K562 (cell line): ENCODE data around the gene LRRC8A. TPM values are rescaled to one million over a fixed set of nuclear protein-coding genes. Genes with fewer than 3 reads are reported as not detected.

Experiments used
- CCNT2 ChIP-seq: IDR thresholded peaks from 2 replicates; pipeline ENCODE4 v1.6.1; 2011; ENCODE audit warnings: borderline replicate concordance, low read depth, mild to moderate bottlenecking, moderate library complexity, mixed read lengths, low read length; ENCODE audit not compliant: insufficient read length; ENCODE audit errors: extremely low read depth
- E2F6 ChIP-seq, 2 experiments: IDR thresholded peaks; 2 replicates each; pipeline ENCODE4 v1.6.1; 2011; ENCODE audit warnings: borderline replicate concordance in 1 of 2, control low read depth in 1 of 2, low read depth in 1 of 2, low read length in 1 of 2, mild to moderate bottlenecking in 1 of 2, mixed read lengths in 1 of 2, moderate library complexity in 1 of 2; ENCODE audit not compliant: insufficient read depth in 1 of 2, insufficient read length in 1 of 2, poor library complexity in 1 of 2, severe bottlenecking in 1 of 2; ENCODE audit errors: extremely low read depth in 1 of 2
- GATAD2B ChIP-seq: fragments of 450-650 bp; IDR thresholded peaks from 2 replicates; pipeline ENCODE4 v1.6.1; 2017; ENCODE audit warnings: mild to moderate bottlenecking, borderline replicate concordance
- KLF13 ChIP-seq: fragments of 450-650 bp; IDR thresholded peaks from 2 replicates; pipeline ENCODE4 v1.6.1; 2016; ENCODE audit warnings: missing genetic modification characterization, low read depth, mild to moderate bottlenecking, missing compliant biosample characterization, moderate library complexity, borderline replicate concordance
- LCOR ChIP-seq: sonication (generic); formaldehyde crosslinking; IDR thresholded peaks from 2 replicates; pipeline ENCODE4 v1.8.0; 2022; ENCODE audit warnings: mild to moderate bottlenecking, missing genetic modification reagents
- NFIX ChIP-seq: fragments of 250-450 bp; sonication (Bioruptor Pico); IDR thresholded peaks from 2 replicates; pipeline ENCODE4 v1.4.0; 2020; ENCODE audit warnings: low read depth, mild to moderate bottlenecking, moderate library complexity
- POLR2B ChIP-seq: fragments of 450-650 bp; IDR thresholded peaks from 2 replicates; pipeline ENCODE4 v1.6.1; 2018; ENCODE audit warnings: low read depth; ENCODE audit not compliant: partially characterized antibody
- PTRF ChIP-seq: fragments of 450-650 bp; IDR thresholded peaks from 2 replicates; pipeline ENCODE4 v1.6.1; 2016; ENCODE audit warnings: mild to moderate bottlenecking, missing genetic modification characterization, missing compliant biosample characterization
- RERE ChIP-seq: sonication (generic); formaldehyde crosslinking; IDR thresholded peaks from 2 replicates; pipeline ENCODE4 v1.8.0; 2023; ENCODE audit warnings: missing genetic modification reagents, mild to moderate bottlenecking, borderline replicate concordance
- SAFB2 ChIP-seq: fragments of 200-400 bp; formaldehyde crosslinking; IDR thresholded peaks from 2 replicates; pipeline ENCODE4 v1.6.1; 2018; ENCODE audit warnings: borderline replicate concordance, low read length, low read depth, moderate library complexity; ENCODE audit not compliant: severe bottlenecking
- SIX5 ChIP-seq, 2 experiments: IDR thresholded peaks; 2 replicates each; pipeline ENCODE4 v1.6.1; 2011; ENCODE audit warnings: low read length in 2 of 2, borderline replicate concordance in 1 of 2, low read depth in 1 of 2, mild to moderate bottlenecking in 1 of 2, moderate library complexity in 1 of 2; ENCODE audit not compliant: insufficient read depth in 1 of 2
- ZBTB8A ChIP-seq: fragments of 450-650 bp; IDR thresholded peaks from 2 replicates; pipeline ENCODE4 v1.6.1; 2018; ENCODE audit warnings: mild to moderate bottlenecking, moderate library complexity; ENCODE audit not compliant: partially characterized antibody
- ZNF174 ChIP-seq: fragments of 250-450 bp; sonication (Bioruptor Pico); IDR thresholded peaks from 2 replicates; pipeline ENCODE4 v1.4.0; 2020; ENCODE audit warnings: mild to moderate bottlenecking
- ZNF23 ChIP-seq: fragments of 250-450 bp; sonication (Bioruptor Pico); IDR thresholded peaks from 2 replicates; pipeline ENCODE4 v1.4.0; 2020; ENCODE audit warnings: mild to moderate bottlenecking
- ZNF232 ChIP-seq: sonication (generic); formaldehyde crosslinking; IDR thresholded peaks from 2 replicates; pipeline ENCODE4 v1.8.0; 2022; ENCODE audit warnings: mild to moderate bottlenecking, missing genetic modification reagents
- ZNF551 ChIP-seq: fragments of 250-450 bp; sonication (Bioruptor Pico); IDR thresholded peaks from 2 replicates; pipeline ENCODE4 v1.5.0; 2021; ENCODE audit warnings: mild to moderate bottlenecking, moderate library complexity
- ZNF699 ChIP-seq: fragments of 250-450 bp; sonication (Bioruptor Pico); IDR thresholded peaks from 2 replicates; pipeline ENCODE4 v1.8.0; 2021; ENCODE audit warnings: mild to moderate bottlenecking, moderate library complexity; ENCODE audit not compliant: insufficient replicate concordance
- polyA plus RNA-seq, 8 experiments: library from polyadenylated mRNA; depleted of rRNA in 4 of 8; stranded (reverse) in 5 of 8; unstranded in 3 of 8; fragments of >200 nt; fragmentation: Nextera tagmentation in 2 of 8; fragmentation: Illumina TruSeq in 1 of 8; extraction: Ambion mirVana in 2 of 8; extraction: Trizol in 1 of 8; gene quantifications; 2 replicates each; pipeline versions ENCODE4 v1.2.1 to v1.2.3, GENCODE V29; 2011 to 2014; ENCODE audit warnings: inconsistent platforms in 1 of 8, missing spikeins in 1 of 8
- total RNA-seq, 7 experiments: library from RNA; depleted of rRNA in 6 of 7; stranded (reverse); fragments of >200 nt in 6 of 7; fragmentation: Illumina TruSeq in 2 of 7; extraction: Trizol in 2 of 7; gene quantifications; 2 replicates each; pipeline versions ENCODE4 v1.2.1 to v1.2.3, GENCODE V29; 2011 to 2021; ENCODE audit warnings: low replicate concordance in 1 of 7
- TF ChIP-seq, protein P1 (sequence below): IDR thresholded peaks from 3 replicates; pipeline ENCODE4 v1.6.1; 2011; ENCODE audit warnings: borderline replicate concordance, mild to moderate bottlenecking; ENCODE audit not compliant: insufficient read length, insufficient read depth

Gene LRRC8A
- total and polyA plus RNA-seq, 9 of the 15 experiments (the other 6 are each of a cell fraction or from before 2014, with no cell fraction given) = 2.9 to 24.7 (median 8.9) TPM

- TF ChIP-seq RERE = no peak
- TF ChIP-seq ZNF551 (CRISPR knock-in tag) = no peak
- TF ChIP-seq ZNF232 = 0 out of 2 replicates have a peak, but pooled peaks have one; percentile 44
- TF ChIP-seq PTRF (tag) = no peak
- peak; percentile 30 to 77 for TF ChIP-seq E2F6 (IDR thresholded peaks at IDR 0.05; ENCODE audit: borderline replicate concordance in 1 of 2, extremely low read depth in 1 of 2, insufficient read depth in 1 of 2, insufficient read length in 1 of 2, low read depth in 1 of 2, low read length in 1 of 2, poor library complexity in 1 of 2, severe bottlenecking in 1 of 2)
- TF ChIP-seq, protein P1, sequence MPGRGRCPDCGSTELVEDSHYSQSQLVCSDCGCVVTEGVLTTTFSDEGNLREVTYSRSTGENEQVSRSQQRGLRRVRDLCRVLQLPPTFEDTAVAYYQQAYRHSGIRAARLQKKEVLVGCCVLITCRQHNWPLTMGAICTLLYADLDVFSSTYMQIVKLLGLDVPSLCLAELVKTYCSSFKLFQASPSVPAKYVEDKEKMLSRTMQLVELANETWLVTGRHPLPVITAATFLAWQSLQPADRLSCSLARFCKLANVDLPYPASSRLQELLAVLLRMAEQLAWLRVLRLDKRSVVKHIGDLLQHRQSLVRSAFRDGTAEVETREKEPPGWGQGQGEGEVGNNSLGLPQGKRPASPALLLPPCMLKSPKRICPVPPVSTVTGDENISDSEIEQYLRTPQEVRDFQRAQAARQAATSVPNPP = no peak
- no peak for TF ChIP-seq NFIX
- TF ChIP-seq SIX5 (IDR thresholded peaks at IDR 0.05; ENCODE audit: borderline replicate concordance in 1 of 2, insufficient read depth in 1 of 2, low read depth in 1 of 2, low read length in 2 of 2) = no peak
- no peak for TF ChIP-seq GATAD2B
- TF ChIP-seq POLR2B = peak; percentile 90
- no peak for TF ChIP-seq ZBTB8A
- 0 out of 2 replicates have a peak, but pooled peaks have one; percentile 30 for TF ChIP-seq LCOR (CRISPR knock-in tag)
- TF ChIP-seq ZNF699 = no peak
- no peak for TF ChIP-seq ZNF174 (CRISPR knock-in tag)
- no peak for TF ChIP-seq SAFB2
- TF ChIP-seq CCNT2 = peak; percentile 96
- TF ChIP-seq ZNF23 (CRISPR knock-in tag) = no peak
- TF ChIP-seq KLF13 = 0 out of 2 replicates have a peak, but pooled peaks have one; percentile 69
Measured at GRCh38 chr9:128947527-128948301, 65.8 kb downstream of the LRRC8A start, which contains the start of the genes DOLK and NUP188 (continued).
